ENCODE data around the gene RPS6KA2. TPM values are rescaled to one million over a fixed set of nuclear protein-coding genes. Genes with fewer than 3 reads are reported as not detected.

RPS6KA2 gene
- total RNA-seq, 4 donors from 2014 or later: 11.8 to 66.0 (median 19.2) TPM

- WGBS, 2 donors: 87 to 88% methylated on average over 9 of the region's 9 CpGs
These were observed 34.2 kb downstream of the RPS6KA2 start for GRCh38 chr6:166592821-166593220.

GRCh38 chr6:166591961-166592520, 35.0 kb downstream of the RPS6KA2 start:
- no peak overlapping the region for H3K27ac ChIP-seq
- no peaks in the 10 kb centered on the region for H3K9me3 ChIP-seq
- no peaks in the 10 kb centered on the region for H3K27me3 ChIP-seq
- DNase-seq: no peak
- H3K4me1 ChIP-seq: peaks cover 15 to 43% (median 19%) of the 10 kb centered on the region in 3 donors
- 83 to 90% methylated on average over 7 of the region's 7 CpGs for WGBS, 2 donors
- TF ChIP-seq CTCF (IDR thresholded peaks at IDR 0.05) (no peak), POLR2A (IDR thresholded peaks at IDR 0.05) (no peak)
- H3K36me3 ChIP-seq: no peaks in the 10 kb centered on the region
- intact Hi-C loops (cut with DNase I): no loop called here
- H3K4me3 ChIP-seq: no peak overlapping the region

More at GRCh38 chr6:166592821-166593220, 34.2 kb downstream of the RPS6KA2 start:
- no peak for DNase-seq
- Histone ChIP-seq H3K4me3 (no peak overlapping the region), H3K9me3 (no peaks in the 10 kb centered on the region), H3K27me3 (no peaks in the 10 kb centered on the region), H3K36me3 (no peaks in the 10 kb centered on the region), H3K4me1 (peaks cover 15 to 51% (median 20%) of the 10 kb centered on the region in 3 donors), H3K27ac (no peak overlapping the region)
- TF ChIP-seq POLR2A (IDR thresholded peaks at IDR 0.05): no peak
- TF ChIP-seq CTCF (IDR thresholded peaks at IDR 0.05): no peak
- intact Hi-C loops (cut with DNase I): no loop called here

GRCh38 chr6:166591026-166591425, 36.0 kb downstream of the RPS6KA2 start:
- Histone ChIP-seq H3K9me3 (no peaks in the 10 kb centered on the region), H3K4me1 (peaks cover 15 to 42% (median 19%) of the 10 kb centered on the region in 3 donors), H3K36me3 (no peaks in the 10 kb centered on the region), H3K4me3 (no peak overlapping the region), H3K27ac (no peak overlapping the region), H3K27me3 (no peaks in the 10 kb centered on the region)
- intact Hi-C loops (cut with DNase I): no loop called here
- WGBS, 2 donors: 81 to 87% methylated on average over 7 to 11 of the region's 11 CpGs
- no peak for DNase-seq
- TF ChIP-seq CTCF (IDR thresholded peaks at IDR 0.05) (no peak), POLR2A (IDR thresholded peaks at IDR 0.05) (no peak)

GRCh38 chr6:166589786-166590574, 37.1 kb downstream of the RPS6KA2 start:
- no peak for DNase-seq
- Histone ChIP-seq H3K9me3 (no peaks in the 10 kb centered on the region), H3K4me1 (peaks cover 15 to 42% (median 19%) of the 10 kb centered on the region in 3 donors), H3K27me3 (no peaks in the 10 kb centered on the region), H3K27ac (no peak overlapping the region), H3K4me3 (no peak overlapping the region), H3K36me3 (no peaks in the 10 kb centered on the region)
- WGBS, 2 donors: 53 to 75% methylated on average over 6 to 8 of the region's 8 CpGs
- intact Hi-C loops (cut with DNase I): no loop called here
- no peak for TF ChIP-seq CTCF (IDR thresholded peaks at IDR 0.05)
- TF ChIP-seq POLR2A (IDR thresholded peaks at IDR 0.05): no peak

GRCh38 chr6:166589337-166589731, 37.7 kb downstream of the RPS6KA2 start:
- Histone ChIP-seq H3K4me3 (no peak overlapping the region), H3K27me3 (no peaks in the 10 kb centered on the region), H3K9me3 (no peaks in the 10 kb centered on the region), H3K4me1 (peaks cover 15 to 42% (median 19%) of the 10 kb centered on the region in 3 donors), H3K27ac (peak overlapping the region in 2 of 4 donors; percentile 19 to 23), H3K36me3 (no peaks in the 10 kb centered on the region)
- 62 to 74% methylated on average over 3 to 4 of the region's 4 CpGs for WGBS, 2 donors
- DNase-seq: no peak
- intact Hi-C loops (cut with DNase I): no loop called here
- no peak for TF ChIP-seq POLR2A (IDR thresholded peaks at IDR 0.05)
- no peak for TF ChIP-seq CTCF (IDR thresholded peaks at IDR 0.05)
